ENCODE results near the gene NARS2.
"Not testable (repeated sequence)": the region's sequence is repeated elsewhere in the genome, so short reads cannot be mapped to it uniquely, and the experiment has no call there.

Gene NARS2

GRCh38 chr11:78574386-78575381 lies at the start of gene NARS2:
TSS of gene NARS2 (minus strand) at chr11:78574864. CDS start at chr11:78574488, 376 bp downstream.
- peak; percentile 98 for DNase-seq (ENCODE audit: low spot score)

GRCh38 chr11:78622666-78623065 lies 48.0 kb upstream of the NARS2 start:
- DNase-seq (ENCODE audit: low spot score): no peak

- DNase-seq (ENCODE audit: low spot score): no peak
These were observed 45.5 kb upstream of the NARS2 start for GRCh38 chr11:78620159-78620558.

GRCh38 chr11:78615724-78616123 lies 41.1 kb upstream of the NARS2 start:
- no peak for DNase-seq (ENCODE audit: low spot score)

- no peak for DNase-seq (ENCODE audit: low spot score)
These were observed 38.7 kb upstream of the NARS2 start for GRCh38 chr11:78613378-78613813.

GRCh38 chr11:78612721-78613377 lies 38.2 kb upstream of the NARS2 start:
- DNase-seq (ENCODE audit: low spot score): no peak

GRCh38 chr11:78609321-78609720 lies 34.7 kb upstream of the NARS2 start:
- not testable (repeated sequence) for DNase-seq (ENCODE audit: low spot score)

GRCh38 chr11:78607696-78608095 lies 33.0 kb upstream of the NARS2 start:
- no peak for DNase-seq (ENCODE audit: low spot score)

GRCh38 chr11:78606667-78607066 lies 32.0 kb upstream of the NARS2 start:
- no peak for DNase-seq (ENCODE audit: low spot score)

- no peak for DNase-seq (ENCODE audit: low spot score)
These were observed 30.6 kb upstream of the NARS2 start for GRCh38 chr11:78605296-78605695.

GRCh38 chr11:78603792-78604191 lies 29.1 kb upstream of the NARS2 start:
- no peak for DNase-seq (ENCODE audit: low spot score)

- not testable (repeated sequence) for DNase-seq (ENCODE audit: low spot score)
These were observed 28.1 kb upstream of the NARS2 start for GRCh38 chr11:78602771-78603170.

- DNase-seq (ENCODE audit: low spot score): not testable (repeated sequence)
These were observed 26.4 kb upstream of the NARS2 start for GRCh38 chr11:78601066-78601465.

- not testable (repeated sequence) for DNase-seq (ENCODE audit: low spot score)
These were observed 22.9 kb upstream of the NARS2 start for GRCh38 chr11:78597579-78597978.

GRCh38 chr11:78595436-78596130 lies 20.9 kb upstream of the NARS2 start:
- DNase-seq (ENCODE audit: low spot score): peak; percentile 14

GRCh38 chr11:78594814-78595213 lies 20.1 kb upstream of the NARS2 start:
- DNase-seq (ENCODE audit: low spot score): no peak

GRCh38 chr11:78588517-78588916 lies 13.9 kb upstream of the NARS2 start:
- no peak for DNase-seq (ENCODE audit: low spot score)

GRCh38 chr11:78587446-78587845 lies 12.8 kb upstream of the NARS2 start:
- DNase-seq (ENCODE audit: low spot score): no peak

- DNase-seq (ENCODE audit: low spot score): no peak
These were observed 11.9 kb upstream of the NARS2 start for GRCh38 chr11:78586452-78587046.

GRCh38 chr11:78583889-78584288 lies 9.2 kb upstream of the NARS2 start:
- DNase-seq (ENCODE audit: low spot score): no peak

- DNase-seq (ENCODE audit: low spot score): no peak
These were observed 2.8 kb upstream of the NARS2 start for GRCh38 chr11:78577495-78577894.

GRCh38 chr11:78576549-78577097 lies 2.0 kb upstream of the NARS2 start:
- no peak for DNase-seq (ENCODE audit: low spot score)

All from GM03348 (cell line).